ENCODE measurements around the gene SLFNL1.

DNA sequence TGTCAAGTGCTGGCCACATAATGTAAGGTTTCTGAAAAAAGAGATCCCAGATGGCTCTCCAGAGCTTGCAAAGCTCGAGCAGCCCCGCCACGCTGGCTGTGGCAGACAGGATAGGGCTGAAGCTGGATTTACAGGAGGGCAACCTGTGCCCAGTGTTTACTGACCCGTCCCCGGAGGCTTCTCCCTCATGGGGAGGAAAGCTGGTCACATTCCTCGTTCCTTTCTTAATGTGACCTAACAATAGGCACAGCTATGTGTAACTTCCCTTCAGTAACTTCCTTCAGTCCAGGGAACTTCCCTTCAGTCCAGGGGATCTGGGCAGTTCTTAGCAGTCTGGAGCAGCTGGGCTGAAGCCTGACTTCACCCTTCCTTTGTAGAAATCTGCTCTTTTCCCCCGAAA, 7.7 kb downstream of the SLFNL1 start:
- no peak for TF ChIP-seq POLR2A (IDR thresholded peaks at IDR 0.05; ENCODE audit: low read length)
- TF ChIP-seq GATA1 (IDR thresholded peaks at IDR 0.05; ENCODE audit: low read depth, low read length) = no peak

Measured in erythroblast (primary cell).